ENCODE data around the gene MRPL27.
"Not testable (repeated sequence)": the region's sequence is repeated elsewhere in the genome, so short reads cannot be mapped to it uniquely, and the experiment has no call there.

Gene MRPL27

DNA sequence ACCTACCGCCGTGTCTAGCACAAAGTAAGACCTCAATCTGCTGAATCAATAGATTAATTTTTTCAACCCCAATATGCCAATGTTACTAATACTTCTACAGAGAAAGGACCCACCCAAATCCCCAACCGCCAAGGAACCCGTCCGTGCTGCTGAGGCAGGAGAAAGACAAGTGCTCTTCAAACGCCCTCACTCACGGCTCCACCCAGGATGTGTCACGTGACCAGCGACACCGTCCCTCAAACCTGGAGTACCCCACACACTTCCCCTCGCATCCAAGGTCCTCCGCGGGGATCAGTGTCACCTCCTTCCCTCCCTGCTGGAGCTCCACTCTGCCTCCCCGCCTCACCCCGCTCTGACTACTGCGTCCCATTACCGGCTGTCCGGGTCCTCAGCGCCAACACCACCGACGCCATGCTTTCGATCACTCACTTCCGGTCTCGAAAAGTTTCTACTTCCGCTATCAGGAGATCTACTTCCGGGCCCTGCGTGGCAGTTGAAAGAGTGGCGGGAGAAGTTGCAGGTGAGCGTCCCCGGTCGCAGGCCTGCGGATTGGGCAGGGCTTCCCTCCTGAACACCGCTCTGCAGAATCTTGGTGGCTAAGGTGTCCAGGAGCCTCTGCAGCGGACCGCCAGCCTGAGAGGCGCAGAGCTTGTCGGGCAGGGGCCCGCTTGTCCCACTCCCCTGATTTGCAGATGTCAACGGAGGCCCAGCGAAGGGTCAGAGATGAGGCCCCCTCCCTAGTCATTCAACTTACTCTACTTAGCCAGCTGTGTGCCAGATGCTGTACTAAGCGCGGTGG is at the start of gene MRPL27, which contains the start of gene EME1:
Gene MRPL27, minus strand, starts transcription at position 427 of the 799 bp plus-strand sequence. Its CDS starts 14 bp downstream, at position 413.
Gene EME1, plus strand, starts transcription at position 472 of the 799 bp plus-strand sequence. CDS start 1,980 bp downstream, outside the sequence.
- DNase-seq, result peak; percentile 88

GRCh38 chr17:50422738-50423137 is 49.8 kb upstream of the MRPL27 start:
- DNase-seq, result no peak

DNA sequence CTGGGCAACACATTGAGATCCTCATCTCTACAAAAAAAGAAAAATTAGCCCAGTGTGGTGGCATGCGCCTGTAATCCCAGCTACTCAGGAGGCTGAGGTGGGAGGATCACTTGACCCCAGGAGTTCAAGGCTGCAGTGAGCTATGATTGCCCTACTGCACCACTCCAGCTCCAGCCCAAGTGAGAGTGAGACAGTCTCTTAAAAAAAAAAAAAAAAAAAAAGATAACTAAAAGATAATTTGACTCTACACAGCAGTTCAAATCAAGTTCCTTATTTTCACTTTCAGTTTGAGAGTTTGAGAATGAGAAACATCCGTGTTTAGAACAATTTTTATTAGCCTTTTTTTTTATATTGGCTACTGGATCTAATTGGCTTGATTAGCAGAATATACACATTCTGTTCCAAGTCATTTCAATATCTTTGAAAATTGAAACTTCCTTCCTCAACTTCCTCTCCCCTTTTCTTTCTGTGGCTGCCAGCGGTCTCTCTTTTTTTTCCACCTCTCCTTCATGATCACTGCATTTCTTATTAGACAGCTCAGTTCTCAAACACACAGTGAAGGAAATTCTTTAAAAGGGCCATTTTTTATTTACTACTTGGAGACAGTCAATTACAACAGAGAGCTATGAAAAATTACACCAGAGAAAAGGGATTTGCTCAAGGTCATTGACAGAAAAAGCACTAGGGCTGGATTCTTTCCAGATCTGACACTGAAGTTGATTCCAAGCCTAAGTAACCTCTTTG is 48.5 kb upstream of the MRPL27 start:
- no peak for DNase-seq

DNA sequence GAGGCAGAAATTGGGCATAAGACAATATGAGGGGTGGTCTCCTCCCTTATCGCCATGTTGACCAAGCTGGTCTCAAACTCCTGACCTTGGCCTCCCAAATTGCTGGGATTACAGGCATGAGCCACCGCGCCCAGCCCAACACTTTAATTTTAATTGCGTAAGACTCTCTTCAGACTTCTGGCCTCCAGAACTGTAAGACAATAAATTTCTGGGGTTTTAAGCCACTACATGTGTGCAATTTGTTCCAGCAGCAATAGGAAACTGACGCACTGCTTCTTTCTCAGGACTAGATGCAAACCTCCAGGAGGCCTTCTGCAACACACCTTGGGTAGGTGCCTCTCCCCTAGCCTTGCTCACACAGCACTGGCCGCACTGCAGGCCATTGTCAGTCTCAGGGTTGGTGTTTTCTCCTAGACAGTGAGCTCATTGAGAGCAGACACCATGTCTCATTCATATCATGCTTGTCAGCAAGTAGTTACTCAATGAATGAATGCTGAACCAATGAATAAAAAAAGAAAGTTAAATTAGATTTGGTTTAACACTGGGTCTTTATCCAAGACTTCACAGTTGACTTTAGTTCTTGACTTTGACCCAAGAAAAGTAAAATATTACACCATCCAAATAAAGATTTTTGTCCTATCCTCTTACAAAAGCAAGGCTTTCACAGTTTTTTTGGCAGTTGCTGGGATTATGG is 47.6 kb upstream of the MRPL27 start:
- no peak for DNase-seq

DNA sequence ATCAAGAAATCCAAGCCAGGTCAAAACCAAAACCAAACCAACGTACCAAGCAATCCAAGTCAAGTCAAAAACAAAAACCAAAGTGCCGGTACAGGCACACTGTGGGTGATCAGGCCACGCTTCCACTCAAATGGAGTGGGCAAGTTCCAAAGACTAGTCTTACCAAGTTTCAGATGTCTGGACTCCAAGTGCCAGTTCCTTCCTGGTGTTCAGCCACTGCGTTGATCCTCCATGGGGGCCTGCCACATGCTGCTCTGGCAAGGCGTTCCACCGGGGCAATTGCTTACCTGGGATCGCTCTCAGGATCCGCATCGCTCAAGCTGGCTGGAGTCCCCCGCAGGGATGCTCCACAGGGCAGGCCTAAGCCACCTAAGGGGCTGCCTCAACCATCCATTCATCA is 46.6 kb upstream of the MRPL27 start:
- not testable (repeated sequence) for DNase-seq

GRCh38 chr17:50414808-50415207 is 41.8 kb upstream of the MRPL27 start:
- no peak for DNase-seq

- no peak for DNase-seq
These were observed 39.3 kb upstream of the MRPL27 start for GRCh38 chr17:50412188-50412732.

DNA sequence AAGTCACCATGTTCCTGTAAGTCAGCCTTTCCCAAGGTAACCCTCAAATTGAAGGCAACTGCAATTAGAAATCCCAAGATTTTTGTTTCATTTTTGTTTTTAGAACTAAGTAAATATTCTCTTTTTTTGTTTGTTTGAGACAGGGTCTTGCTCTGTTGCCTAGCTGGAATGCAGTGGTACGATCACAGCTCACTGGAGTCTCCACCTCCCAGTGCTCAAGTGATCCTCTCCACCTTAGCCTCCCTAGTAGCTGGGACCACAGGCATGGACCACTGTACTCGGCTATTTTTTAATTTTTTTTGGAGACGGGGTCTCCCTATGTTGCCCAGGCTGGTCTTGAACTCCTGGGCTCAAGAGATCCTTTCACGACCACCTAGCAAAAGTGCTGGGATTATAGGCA is 34.9 kb upstream of the MRPL27 start:
- DNase-seq, result no peak

- no peak for DNase-seq
These were observed 33.6 kb upstream of the MRPL27 start for GRCh38 chr17:50406578-50406977.

- not testable (repeated sequence) for DNase-seq
These were observed 32.4 kb upstream of the MRPL27 start for GRCh38 chr17:50405351-50405750.

- not testable (repeated sequence) for DNase-seq
These were observed 26.6 kb upstream of the MRPL27 start for GRCh38 chr17:50399591-50399990.

DNA sequence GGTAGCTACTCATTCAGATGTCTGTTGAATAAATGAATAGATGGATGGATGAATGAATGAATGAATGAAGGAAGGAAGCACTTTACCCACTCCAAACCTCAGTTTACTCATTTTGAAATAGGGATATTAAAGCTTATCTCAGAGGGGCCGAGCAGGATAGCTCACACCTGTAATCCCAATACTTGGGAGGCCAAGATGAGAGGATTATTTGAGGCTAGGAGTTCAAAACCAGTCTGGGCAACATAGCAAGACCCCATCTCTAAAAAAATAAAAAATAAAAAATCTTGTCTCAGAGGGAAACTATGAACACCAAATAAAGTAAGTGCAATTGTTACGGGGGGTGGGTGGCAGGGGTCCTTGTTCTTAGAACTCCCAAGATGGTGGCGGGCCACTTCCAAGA is 25.7 kb upstream of the MRPL27 start:
- DNase-seq, result not testable (repeated sequence)

DNA sequence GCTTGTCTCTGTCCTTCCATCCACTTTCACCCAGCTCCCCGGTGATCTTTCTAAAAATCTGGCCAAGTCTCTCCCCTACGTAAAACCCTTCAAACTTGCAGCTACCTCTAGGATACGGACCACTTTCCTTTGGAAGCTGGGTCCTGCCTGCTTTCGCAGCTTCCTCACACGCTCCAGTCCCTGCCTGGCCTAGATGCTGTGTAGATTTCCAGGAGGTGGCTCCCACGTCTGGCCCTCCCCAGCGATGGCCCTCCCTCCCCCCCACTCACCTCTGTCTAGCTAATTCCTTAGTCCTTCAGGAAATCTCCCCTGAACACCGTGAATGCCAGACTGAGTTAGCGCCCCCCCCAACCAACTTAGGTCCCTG is 24.9 kb upstream of the MRPL27 start:
- DNase-seq, result no peak

DNA sequence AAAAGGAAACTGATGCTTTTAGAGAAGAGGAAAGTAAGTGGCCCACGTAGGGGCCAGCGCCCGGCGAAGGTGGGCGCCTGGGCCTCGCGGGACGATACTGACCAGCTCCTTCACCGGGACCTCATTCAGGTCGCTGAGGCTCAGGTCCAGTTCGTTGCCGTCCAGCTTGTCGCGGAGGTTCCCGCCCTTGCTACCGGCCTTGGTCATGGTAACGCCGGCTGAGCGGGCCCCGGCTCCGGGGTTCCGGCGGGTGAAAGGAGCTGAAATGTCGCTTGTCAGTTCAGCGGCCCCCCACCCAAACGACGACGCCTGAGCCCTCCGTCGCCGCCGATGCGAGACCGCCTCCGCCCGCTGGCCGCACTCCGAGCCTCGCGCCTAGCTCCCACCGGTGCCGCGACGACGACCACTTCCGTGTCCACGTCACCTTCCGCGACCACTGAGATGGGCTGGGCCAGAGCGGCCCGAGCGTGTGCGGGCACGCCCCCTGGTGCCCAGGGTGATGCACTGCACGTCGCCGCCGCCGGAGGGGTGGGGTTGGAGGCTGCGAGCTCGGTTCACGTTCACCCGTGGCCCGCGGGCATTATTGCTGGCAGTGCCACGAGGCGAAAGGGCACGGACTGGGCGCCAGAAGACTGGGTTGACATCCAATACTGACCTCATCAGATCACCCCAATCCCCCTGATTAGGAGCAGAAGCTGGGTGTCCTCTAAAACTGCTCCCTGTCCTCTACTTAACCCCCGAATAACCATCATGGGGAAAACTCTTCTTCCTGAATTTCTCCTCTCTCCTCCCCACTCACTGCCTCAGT is 24.3 kb upstream of the MRPL27 start, which contains the start of gene LRRC59:
Gene LRRC59, minus strand, starts transcription at position 413 of the 808 bp plus-strand sequence. Its CDS starts 206 bp downstream, at position 207.
- DNase-seq, result peak; percentile 81

DNA sequence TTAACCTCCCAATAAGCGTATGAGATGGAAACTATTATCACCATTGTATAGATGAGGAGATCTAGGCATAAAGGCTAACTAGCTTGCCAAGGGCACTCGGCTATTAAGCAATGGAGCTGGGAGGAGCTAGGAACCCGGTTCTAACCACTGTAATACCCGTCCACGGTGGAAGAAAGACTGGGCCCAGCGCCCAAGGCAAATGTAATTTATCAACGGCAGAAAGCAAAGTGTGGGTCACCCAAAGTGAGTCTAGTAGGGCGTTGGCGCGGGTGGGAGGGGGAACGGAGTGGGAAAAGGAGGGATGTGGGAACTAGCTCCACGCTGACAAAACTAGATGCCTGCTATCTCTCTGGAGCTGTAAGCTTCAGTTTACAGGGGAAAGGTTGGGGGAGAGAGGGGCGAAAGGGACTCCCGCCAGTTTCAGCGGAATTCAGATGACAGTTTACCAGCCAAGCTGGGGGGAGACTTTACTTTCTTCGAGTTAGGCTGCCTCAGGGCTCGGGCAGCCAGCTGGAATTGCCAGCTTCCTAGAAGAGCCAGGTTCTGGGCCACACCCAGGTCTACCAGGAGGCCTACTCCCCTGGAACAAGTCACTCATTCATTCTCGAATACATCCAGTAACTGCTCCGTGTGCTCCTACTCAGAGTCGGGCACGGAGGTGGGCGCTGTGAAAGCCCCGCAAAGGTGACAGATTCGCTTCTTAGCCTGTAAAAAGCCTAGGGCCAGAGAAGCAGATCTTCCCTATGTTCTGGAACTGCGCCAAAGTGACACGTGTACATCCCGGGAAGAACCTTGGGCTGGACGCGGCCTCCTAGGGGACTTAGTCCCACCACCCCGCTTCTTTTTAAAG is 23.5 kb upstream of the MRPL27 start:
- DNase-seq, result peak; percentile 46

- no peak for DNase-seq
These were observed 21.7 kb upstream of the MRPL27 start for GRCh38 chr17:50394711-50395110.

- DNase-seq, result no peak
These were observed 20.7 kb upstream of the MRPL27 start for GRCh38 chr17:50393700-50394099.

GRCh38 chr17:50392621-50393020 is 19.6 kb upstream of the MRPL27 start:
- no peak for DNase-seq

GRCh38 chr17:50389534-50389933 is 16.6 kb upstream of the MRPL27 start:
- DNase-seq, result no peak

GRCh38 chr17:50388728-50389127 is 15.7 kb upstream of the MRPL27 start:
- no peak for DNase-seq

DNA sequence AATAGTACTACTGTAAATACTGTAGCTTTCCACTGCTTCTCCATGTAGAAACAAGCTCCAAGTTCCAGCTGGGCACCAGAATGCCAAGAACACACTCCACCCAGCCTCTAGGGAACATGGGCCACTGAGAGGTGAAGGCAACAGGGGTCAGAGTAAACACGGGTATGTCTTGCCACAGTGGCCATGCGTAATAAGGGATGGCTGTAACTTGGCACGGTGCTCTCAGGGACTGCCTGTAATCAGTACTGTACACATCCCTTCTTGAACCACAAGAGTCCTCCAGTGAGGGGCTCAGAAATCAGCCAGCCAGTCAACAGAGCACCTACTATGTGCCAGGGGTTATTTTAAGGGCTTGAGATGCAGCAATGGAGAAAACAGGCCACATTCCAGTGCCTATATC is 13.5 kb upstream of the MRPL27 start:
- DNase-seq, result no peak

Data from NCI-H146 (cell line).